Measurements from ENCODE around the gene RRP12. TPM values are rescaled to one million over a fixed set of nuclear protein-coding genes. Genes with fewer than 3 reads are reported as not detected.
"Not testable (repeated sequence)": the region's sequence is repeated elsewhere in the genome, so short reads cannot be mapped to it uniquely, and the experiment has no call there.

Gene RRP12
- total RNA-seq, 1 donor from 2014 or later, result 33.0 TPM

DNA sequence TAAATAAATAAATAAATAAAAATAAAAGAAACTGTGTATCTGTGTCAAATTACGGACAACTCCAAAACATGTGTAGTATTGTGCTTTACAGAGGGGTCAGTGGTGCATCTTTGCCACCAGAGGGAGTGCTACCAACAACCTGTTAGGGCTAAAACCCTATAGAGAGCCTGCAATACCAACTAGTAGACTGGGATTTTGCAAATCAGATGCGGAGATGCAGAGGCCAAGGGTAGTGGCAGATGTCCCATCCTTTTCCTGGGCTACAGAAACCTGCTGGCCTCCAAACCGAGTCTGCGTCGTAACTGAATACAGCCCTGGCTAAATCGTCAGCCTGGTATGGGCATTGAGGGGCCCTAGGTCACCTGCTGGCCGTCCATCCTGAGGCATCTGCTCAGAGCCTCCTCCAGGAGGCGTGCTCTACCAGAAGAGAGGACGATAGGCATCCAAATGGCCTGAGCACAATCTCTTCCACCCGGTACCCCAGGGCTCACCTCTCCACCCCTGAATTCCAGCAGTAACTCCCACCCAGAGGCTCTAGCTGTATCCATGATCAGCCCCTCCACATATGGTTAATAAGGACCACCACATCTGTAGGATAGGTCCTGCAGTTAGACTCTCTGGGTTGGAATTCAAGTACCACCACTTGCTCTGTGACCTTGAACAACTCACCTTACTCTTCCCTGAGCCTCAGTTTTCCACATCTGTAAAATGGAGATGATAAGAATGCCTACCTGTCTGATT, 6.2 kb upstream of the RRP12 start:
- DNase-seq (ENCODE audit: extremely low read depth, low read depth, low spot score), result no peak

DNA sequence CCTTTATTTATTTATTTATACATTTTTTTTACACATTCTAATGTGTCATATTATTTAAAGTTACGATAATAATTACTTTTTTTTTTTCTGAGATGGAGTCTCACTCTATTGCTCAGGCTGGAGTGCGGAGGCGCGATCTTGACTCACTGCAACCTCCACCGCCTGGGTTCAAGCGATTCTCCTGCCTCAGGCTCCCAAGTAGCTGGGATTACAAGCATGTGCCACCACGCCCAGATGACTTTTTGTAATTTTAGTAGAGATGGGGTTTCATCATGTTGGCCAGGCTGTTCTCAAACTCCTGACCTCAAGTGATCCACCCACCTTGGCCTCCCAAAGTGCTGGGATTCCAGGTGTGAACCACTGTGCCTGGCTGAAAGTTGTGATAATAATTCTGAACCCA, 5.3 kb upstream of the RRP12 start:
- not testable (repeated sequence) for DNase-seq (ENCODE audit: extremely low read depth, low read depth, low spot score)

DNA sequence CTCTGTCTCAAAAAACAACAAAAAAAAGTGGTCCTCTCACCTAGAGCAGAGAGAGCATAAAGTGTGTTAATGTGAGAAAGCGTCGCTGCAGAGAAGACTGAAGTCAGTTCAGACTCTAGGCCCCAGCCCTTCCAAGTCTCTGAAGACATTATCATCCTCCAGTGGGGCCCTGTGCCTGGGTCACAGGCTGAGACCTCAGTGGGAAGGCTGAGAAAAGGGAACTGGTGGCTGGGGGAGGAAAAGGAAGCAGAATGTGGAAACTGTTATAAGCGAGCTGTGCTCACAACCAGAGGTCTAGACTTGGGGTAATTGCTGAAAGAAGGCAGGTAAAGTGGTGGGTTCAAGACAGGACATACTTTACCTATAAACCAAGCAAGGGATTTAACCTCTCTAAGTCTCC, 4.9 kb upstream of the RRP12 start:
- no peak for DNase-seq (ENCODE audit: extremely low read depth, low read depth, low spot score)

DNA sequence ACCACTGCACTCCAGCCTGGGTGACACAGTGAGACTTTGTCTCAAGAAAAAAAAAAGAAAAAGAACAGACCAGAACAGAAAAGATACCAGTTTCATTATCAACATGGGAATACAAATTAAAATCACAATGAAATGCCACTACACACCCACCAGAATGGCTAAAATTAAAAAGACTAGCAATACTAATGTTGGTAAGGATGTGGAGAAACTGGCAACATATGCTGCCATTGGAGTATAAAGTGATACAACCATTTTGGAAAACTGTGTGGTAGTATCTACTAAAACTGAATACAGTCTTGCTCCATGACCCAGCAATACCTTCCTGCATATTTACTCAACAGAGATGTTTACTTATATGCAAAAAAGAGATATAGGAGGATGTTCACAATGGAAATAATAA, 2.9 kb upstream of the RRP12 start:
- no peak for DNase-seq (ENCODE audit: extremely low read depth, low read depth, low spot score)

DNA sequence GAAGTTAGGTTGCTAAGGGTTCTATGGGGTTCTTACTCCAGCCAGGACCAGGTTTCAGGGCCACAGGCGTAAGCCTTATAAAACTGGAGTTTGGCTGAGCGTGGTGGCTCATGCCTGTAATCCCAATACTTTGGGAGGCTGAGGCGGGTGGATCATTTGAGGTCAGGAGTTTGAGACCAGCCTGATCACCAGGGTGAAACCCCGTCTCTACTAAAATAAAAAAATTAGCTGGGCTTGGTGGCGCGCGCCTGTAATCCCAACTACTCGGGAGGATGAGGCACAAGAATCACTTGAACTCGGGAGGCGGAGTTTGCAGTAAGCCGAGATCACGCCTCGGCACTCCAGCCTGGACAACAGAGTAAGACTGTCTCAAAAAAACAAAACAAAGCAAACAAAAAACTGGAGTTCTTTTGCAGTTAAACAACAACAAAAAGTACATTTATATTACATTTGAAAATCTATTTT, 347 bp upstream of the RRP12 start:
- no peak for DNase-seq (ENCODE audit: extremely low read depth, low read depth, low spot score)

DNA sequence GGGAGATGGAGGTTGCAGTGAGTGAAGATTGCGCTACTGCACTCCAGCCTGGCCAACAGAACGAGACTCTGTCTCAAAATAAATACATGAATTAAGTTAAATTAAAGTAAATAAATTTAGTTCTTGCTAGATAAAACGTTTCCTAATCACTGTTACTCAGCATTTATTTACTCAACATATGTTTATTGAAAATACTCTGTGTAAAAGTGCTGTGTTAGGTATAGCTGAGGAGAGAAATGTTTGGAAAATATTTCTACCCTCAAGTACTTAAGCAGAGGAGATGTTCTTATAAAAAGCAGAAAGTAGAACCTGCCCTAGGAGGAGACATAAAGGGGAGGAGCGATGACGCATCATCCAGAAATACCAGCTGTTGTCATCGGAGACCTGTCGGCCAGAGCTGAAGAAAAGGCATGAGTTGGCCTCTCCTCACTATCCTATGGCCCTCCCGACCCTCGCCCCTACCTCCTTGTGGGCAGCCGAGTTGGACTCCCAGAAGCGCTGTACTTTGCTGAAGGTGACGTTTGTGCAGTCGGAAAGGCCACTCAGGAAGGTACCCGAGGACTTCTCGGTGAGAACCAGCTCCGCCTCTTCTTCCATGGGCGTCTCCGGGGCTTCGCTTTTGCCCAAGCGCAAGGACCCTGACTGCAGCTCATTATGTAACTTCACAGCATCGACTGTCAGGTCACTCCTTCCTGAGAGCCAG, 1.1 kb downstream of the RRP12 start:
- DNase-seq (ENCODE audit: extremely low read depth, low read depth, low spot score), result no peak

DNA sequence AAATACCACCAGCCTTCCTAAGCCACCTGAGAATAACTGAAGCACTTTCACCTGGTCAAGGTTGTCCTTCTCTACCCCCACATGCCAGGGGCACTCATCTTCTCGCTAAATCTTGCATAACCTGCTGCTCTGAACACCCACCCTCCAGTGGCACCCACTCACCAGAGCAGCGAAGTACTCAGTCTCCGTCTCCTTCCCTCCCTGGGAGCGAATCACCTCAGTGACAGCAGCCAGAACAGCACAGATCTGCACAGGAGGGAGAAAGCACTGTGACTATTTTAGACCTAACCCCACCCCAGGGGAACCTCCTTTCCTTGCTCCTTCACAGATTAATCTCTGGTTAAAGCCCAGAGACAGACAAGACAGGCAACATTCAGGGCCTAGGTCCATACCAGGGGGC, 5.1 kb downstream of the RRP12 start:
- no peak for DNase-seq (ENCODE audit: extremely low read depth, low read depth, low spot score)

DNA sequence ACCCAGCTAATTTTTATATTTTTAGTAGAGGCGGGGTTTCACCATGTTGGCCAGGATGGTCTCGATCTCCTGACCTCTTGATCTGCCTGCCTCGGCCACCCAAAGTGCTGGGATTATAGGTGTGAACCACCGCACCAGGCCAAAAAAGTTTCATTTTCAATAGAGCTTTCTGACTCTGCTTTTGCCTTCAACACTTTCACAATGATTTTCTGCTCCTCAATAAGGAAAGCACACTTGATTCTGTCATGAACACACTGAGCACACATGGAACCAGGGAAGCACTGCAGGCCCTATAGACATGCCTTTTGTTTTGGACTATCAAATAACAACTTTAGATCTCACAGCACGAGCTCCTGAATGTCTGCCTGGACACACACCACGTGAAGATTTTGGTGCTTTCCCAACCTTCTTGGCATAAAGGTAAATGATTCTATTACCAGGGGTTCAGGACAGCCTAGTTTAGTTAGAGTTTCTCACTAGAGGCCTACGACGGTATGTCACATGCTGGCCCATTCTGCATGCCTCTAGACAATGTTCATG, 8.0 kb downstream of the RRP12 start:
- DNase-seq (ENCODE audit: extremely low read depth, low read depth, low spot score), result no peak

DNA sequence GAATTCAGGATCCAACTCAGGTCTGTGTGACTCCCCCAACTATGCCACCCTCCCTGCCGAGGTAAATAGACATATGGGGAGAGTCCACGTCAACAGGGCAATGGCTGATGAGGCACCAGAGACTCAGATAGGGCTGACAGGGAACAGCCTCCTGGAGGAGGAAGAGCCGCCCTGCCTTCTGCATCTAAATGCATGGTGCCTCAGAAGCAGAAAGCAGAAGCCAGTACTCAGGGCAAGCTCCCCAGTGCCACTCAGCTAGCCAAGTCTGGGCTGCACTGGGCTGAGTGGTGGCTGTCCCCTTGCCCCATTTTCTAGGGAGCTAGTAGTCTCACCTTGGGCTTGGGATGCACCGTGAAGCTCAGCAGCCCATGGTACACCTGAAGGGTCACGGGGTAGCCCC, 11.0 kb downstream of the RRP12 start:
- DNase-seq (ENCODE audit: extremely low read depth, low read depth, low spot score), result no peak

DNA sequence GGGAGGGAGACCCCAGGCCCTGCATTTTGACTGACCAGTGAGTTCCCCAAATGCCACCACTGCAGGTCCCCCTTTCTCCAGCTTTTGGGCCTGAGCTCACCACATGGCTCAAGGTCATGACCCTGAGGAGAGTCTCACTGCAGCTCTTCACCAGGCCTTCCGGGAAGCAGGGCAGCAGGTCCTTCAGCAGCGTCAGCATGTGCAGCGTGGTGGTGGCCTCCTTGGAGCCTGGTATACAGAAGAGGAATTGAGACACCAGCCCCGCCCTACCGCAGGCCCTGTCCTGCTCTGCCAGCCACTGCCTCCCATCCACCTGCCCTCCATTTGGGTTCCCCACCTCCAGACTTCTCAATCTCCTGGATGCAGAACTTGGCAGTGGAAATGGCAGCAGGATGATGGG, 13.0 kb downstream of the RRP12 start:
- DNase-seq (ENCODE audit: extremely low read depth, low read depth, low spot score), result no peak

DNA sequence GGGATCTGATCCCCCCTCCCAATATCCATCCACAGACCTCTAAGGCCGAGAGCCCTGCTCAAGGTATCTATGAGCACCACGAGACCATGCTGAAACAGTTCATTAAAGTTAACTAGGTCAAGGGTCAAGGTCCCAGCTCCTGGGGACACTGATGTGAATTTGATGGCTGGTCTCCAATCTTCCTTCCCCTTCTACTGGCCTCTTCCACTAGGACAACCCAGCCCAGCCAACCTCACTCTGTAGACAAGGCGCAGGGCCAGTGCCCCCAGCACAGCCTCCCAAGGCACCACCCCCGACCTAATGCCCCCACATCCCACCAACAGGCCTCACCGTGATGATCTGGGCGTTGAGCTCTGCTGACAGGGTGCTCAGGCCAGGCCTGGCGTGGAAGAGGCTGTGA, 15.6 kb downstream of the RRP12 start:
- DNase-seq (ENCODE audit: extremely low read depth, low read depth, low spot score), result no peak

DNA sequence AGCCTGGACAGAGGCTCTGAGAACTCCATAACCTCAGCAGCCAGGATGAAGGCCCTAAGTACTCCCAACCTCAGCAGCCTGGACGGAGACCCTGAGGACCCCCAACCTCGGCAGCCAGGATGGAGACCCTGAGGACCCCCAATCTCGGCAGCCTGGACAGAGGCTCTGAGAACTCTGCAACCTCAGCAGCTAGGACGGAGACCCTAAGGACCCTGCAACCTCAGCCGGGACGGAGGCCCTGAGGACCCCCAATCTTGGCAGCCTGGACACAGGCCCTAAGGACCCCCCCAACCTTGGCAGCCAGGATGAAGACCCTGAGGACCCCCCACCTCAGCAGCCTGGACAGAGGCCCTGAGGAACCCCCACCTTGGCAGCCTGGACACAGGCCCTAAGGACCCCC, 16.5 kb downstream of the RRP12 start:
- no peak for DNase-seq (ENCODE audit: extremely low read depth, low read depth, low spot score)

DNA sequence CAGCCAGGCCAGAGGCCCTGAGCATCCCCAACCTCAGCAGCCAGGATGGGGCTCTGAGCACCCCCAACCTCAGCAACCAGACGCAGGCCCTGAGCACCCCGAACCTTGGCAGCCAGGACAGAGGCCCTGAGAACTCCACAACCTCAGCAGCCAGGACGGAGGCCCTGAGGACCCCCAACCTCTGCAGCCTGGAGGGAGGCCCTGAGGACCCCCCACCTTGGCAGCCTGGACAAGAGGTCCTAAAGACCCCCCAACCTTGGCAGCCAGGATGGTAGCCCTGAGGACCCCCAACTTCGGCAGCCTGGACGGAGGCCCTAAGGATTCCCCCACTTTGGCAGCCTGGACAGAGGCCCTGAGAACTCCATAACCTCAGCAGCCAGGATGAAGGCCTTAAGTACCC, 17.0 kb downstream of the RRP12 start:
- no peak for DNase-seq (ENCODE audit: extremely low read depth, low read depth, low spot score)

DNA sequence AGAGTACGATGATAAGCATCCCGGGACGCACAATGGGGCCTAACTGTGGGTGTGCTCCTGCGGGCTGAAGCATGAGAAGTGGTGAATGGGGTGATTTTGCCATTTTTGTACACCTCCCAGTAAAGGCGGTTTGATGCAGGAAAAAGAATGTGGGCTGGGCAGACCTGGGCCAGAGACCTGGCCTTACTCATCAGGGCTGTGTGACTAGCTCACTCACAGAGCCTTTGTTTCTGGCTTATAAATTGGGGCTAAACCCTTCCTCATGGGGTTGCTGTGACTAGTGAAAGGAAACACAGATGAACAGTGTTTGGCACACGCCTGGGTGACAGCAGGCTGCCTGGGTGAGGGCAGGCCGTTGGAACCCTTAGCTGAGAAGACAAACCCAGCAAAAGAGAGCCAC, 18.0 kb downstream of the RRP12 start:
- DNase-seq (ENCODE audit: extremely low read depth, low read depth, low spot score), result no peak

DNA sequence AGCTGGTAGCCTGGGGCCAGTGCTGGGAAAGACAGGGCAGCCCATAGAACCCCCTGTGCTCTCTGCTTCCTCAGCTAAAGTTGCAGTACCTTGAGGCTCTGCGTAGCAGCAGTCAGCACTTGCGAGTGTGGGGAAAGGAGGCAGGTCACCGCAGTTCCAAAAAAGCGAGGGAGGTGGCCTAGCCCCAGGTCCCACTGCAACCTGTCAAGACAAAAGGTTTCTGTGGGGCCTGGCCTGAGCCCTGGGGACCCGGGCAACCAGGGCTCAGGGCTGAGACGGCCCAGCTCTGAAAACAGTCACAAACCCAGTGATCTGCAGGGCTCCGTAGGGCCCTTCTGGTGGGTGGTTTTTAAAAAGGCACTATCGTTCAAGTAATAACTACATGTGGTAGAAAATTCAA, 19.5 kb downstream of the RRP12 start:
- no peak for DNase-seq (ENCODE audit: extremely low read depth, low read depth, low spot score)

DNA sequence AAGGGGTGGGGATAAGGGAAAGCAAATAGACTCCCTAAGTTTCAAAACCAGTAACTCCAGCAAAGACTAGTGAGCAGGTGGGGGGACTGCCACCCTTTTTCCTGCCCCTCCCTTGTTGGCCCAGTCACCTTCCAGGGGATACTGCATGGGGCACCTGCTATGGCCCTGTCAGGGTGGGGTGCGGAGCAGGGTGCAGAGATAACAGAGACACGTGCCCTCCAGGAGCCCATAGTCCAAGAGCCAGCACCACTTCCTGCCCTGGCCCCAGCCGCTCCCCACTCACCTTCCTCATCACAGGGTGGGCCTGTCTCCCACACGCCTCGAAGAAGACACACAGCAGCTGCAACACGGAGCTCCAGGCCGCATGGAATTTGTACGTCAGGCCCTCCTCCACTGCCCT, 20.6 kb downstream of the RRP12 start:
- DNase-seq (ENCODE audit: extremely low read depth, low read depth, low spot score), result no peak

DNA sequence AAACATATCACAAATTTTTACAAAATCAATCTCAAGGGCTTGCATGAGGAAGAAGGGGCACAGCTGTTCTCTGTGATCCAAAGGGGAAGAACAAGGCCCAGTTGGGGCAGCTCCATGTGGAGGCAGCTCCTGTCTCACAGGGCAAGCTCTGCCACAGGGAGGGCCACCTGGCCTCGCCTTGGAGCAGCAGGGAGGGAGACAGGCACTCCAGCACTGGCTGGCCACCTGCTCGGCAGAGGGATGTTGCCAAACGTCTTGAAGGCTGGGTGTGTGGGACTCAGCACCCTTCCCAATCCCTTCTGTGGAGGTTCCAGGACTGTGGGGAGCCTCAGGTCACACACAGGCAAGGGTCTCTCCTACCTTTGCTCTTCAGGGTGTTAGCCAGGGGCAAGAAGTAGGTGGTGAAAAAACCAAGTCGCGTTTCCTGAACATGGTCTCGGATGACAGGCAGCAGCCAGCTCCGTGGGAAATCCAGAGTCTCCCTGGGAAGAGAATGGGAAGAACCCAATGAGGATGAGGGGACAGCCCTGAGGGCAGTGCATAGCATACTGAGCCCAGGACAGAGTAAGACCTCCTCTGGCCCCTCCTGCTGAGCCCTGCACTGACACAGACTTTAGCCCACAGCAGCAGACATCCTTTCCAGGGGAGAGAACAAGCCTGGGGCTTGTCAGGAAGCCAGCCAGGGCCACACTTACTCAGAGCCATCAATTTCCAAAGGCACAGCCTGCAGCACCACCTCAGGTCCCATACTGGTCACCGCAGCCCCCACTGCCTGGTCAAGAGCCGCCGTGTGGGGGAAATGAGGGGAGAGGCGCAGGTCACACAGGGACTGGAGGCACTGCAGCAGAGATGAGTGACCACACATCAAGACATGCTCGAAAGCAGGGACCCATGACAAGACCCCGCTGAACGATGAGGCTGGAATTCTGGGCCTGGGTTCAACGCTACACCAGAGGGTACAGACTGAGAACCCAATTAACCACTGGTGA, 21.9 kb downstream of the RRP12 start:
- no peak for DNase-seq (ENCODE audit: extremely low read depth, low read depth, low spot score)

DNA sequence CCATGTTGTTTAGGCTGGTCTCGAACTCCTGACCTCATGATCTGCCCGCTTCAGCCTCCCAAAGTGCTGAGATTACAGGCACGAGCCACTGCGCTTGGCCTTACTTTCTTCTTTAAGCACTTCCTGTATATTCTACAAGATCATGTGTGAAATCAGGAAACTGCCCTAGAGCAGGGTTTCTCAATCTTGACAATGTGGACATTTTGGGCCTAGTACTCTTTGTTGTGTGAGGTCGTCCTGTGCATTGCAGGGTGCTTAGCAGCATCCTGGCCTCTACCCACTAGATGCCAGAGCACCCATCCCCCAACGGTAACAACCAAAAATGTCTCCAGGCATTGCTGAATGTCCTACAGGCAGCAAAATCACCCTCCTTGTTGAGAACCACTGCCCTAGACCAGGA, 24.7 kb downstream of the RRP12 start:
- DNase-seq (ENCODE audit: extremely low read depth, low read depth, low spot score), result no peak

DNA sequence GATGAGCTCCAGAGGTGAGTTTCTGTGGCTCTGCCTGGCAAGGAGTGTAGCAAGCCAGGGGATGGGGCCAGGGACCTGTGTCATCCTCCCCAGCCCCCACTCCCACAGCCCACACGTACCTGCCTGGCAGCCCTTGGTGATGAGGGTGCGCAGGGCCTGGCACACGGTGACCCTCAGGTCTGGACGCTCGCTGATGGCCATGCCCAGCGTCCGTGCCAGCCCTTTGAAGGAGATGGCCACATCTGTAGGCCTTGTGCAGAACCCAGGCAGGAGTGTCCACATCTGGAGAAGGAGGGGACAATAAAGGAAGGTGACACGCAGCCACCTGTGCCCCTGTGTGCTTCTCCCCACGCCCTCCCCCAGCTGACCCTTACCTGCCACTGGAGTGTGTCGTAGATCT, 27.7 kb downstream of the RRP12 start:
- no peak for DNase-seq (ENCODE audit: extremely low read depth, low read depth, low spot score)

DNA sequence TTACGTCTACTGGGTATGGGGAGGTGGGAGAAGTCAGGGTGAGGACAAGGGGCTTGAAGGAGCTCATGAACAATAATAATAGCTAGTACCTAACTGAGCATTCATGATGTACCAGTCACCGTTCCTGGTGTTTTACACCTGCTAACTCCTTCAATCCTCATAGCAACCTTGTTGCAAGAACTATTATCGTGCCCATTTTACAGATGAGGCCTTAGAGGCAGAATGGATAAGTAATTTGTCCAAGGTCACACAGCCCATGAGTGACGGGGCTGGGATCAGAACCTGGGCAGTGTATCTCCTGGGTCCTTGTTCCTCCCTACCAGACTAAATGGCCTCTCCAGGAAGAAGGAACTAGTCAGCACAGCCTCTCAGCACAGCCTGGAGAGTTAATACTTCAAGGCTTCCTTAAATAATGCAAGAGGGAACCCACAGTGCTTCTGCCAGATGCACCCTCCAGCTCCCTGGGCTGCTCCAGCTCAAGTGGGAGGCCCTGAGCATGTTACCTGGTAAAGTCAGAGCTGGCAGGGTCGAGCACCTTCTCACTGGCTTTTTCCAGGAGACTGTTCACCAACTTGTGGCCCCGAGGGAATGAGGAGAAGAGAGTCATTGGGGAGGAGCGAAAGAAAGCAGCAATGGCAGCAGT, 28.8 kb downstream of the RRP12 start:
- DNase-seq (ENCODE audit: extremely low read depth, low read depth, low spot score), result no peak

DNA sequence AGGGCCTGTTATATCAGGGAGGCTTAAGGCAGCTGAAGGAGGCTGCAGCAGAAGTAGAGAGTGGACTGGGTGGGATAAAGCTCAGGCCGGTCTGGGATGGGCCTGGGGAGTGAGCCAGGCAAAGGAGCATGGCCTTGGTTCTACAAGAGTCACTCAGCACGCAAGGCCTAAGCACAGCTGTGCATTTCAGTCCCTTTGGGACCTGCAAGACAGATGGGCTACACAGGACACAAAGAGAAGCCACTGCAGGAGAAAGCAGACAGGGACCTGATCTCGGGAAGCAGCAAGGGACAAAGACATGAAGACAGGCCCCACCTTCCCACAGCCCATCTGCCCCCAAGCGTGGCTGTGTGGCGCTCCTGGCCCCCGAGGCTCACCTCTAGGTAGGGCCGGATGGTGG, 29.4 kb downstream of the RRP12 start:
- DNase-seq (ENCODE audit: extremely low read depth, low read depth, low spot score), result no peak

Data from glomerular endothelial cell (primary cell).